HL-60 (cell line): Measurements from ENCODE around the gene HAUS2.

ENCODE experiments used
- CTCF ChIP-seq: IDR thresholded peaks from one replicate; pipeline ENCODE4 v1.5.1; 2011; ENCODE audit warnings: low read length, control low read depth, inconsistent platforms; ENCODE audit not compliant: insufficient read depth
- GABPA ChIP-seq: IDR thresholded peaks from 2 replicates; pipeline ENCODE4 v1.6.1; 2012; ENCODE audit warnings: low read depth
- POLR2AphosphoS5 ChIP-seq: IDR thresholded peaks from 2 replicates; pipeline ENCODE4 v1.6.1; 2012; ENCODE audit warnings: low read depth

GRCh38 chr15:42577514-42578031, 28.9 kb downstream of the HAUS2 start:
- TF ChIP-seq GABPA = no peak
- no peak for TF ChIP-seq CTCF
- TF ChIP-seq POLR2AphosphoS5 = no peak
